K562 (cell line): Measurements from ENCODE around the gene FOXO3. TPM values are rescaled to one million over a fixed set of nuclear protein-coding genes. Genes with fewer than 3 reads are reported as not detected.

Source experiments
- BHLHE40 ChIP-seq: IDR thresholded peaks from 2 replicates; pipeline ENCODE4 v1.6.1; 2011; ENCODE audit warnings: low read length, improper control_type of control experiment
- CBFA2T2 ChIP-seq: fragments of 450-650 bp; conservative IDR thresholded peaks from 2 replicates; pipeline ENCODE4 v1.6.1; 2017; ENCODE audit warnings: mild to moderate bottlenecking
- CREB5 ChIP-seq: fragments of 250-450 bp; sonication (Bioruptor Pico); IDR thresholded peaks from 2 replicates; pipeline ENCODE4 v1.5.0; 2020; ENCODE audit warnings: mild to moderate bottlenecking
- FOXP4 ChIP-seq: sonication (generic); formaldehyde crosslinking; IDR thresholded peaks from 2 replicates; pipeline ENCODE4 v1.8.0; 2022; ENCODE audit warnings: mild to moderate bottlenecking, missing genetic modification reagents, borderline replicate concordance
- NONO ChIP-seq, 2 experiments: fragments of 200-400 bp in 1 of 2; fragments of 450-650 bp in 1 of 2; formaldehyde crosslinking in 1 of 2; IDR thresholded peaks; 2 replicates each; pipeline ENCODE4 v1.6.1; 2017; ENCODE audit warnings: low read depth in 2 of 2, mild to moderate bottlenecking in 2 of 2, moderate library complexity in 2 of 2, low read length in 1 of 2
- RBM25 ChIP-seq: fragments of 200-400 bp; formaldehyde crosslinking; IDR thresholded peaks from 2 replicates; pipeline ENCODE4 v1.6.1; 2018; ENCODE audit warnings: low read length, low read depth, moderate library complexity; ENCODE audit not compliant: severe bottlenecking
- SNAPC5 ChIP-seq: fragments of 250-450 bp; sonication (Bioruptor Pico); IDR thresholded peaks from 2 replicates; pipeline ENCODE4 v1.8.0; 2021; ENCODE audit warnings: moderate library complexity, mild to moderate bottlenecking, inconsistent platforms
- STAT6 ChIP-seq: sonication (generic); formaldehyde crosslinking; IDR thresholded peaks from 2 replicates; pipeline ENCODE4 v1.8.1; 2023; ENCODE audit warnings: mild to moderate bottlenecking, missing genetic modification reagents
- TAF1 ChIP-seq: IDR thresholded peaks from 2 replicates; pipeline ENCODE4 v1.6.1; 2011; ENCODE audit warnings: mild to moderate bottlenecking, low read length, moderate library complexity; ENCODE audit not compliant: insufficient read depth, control insufficient read depth, severe bottlenecking; ENCODE audit errors: extremely low read depth
- ZBTB26 ChIP-seq: fragments of 450-650 bp; formaldehyde crosslinking; IDR thresholded peaks from 2 replicates; pipeline ENCODE4 v1.4.0; 2022; ENCODE audit warnings: missing genetic modification characterization
- ZBTB7A ChIP-seq: IDR thresholded peaks from 2 replicates; pipeline ENCODE4 v1.6.1; 2011; ENCODE audit warnings: low read depth, mild to moderate bottlenecking, low read length, moderate library complexity, borderline replicate concordance; ENCODE audit not compliant: control insufficient read depth
- ZNF143 ChIP-seq: sonication (generic); formaldehyde crosslinking; IDR thresholded peaks from 2 replicates; pipeline ENCODE4 v1.9.0; 2022; ENCODE audit warnings: mild to moderate bottlenecking, missing genetic modification reagents
- ZNF592 ChIP-seq: fragments of 450-650 bp; IDR thresholded peaks from 2 replicates; pipeline ENCODE4 v1.6.1; 2017; ENCODE audit warnings: antibody characterized with exemption, mild to moderate bottlenecking
- polyA plus RNA-seq, 8 experiments: library from polyadenylated mRNA; depleted of rRNA in 4 of 8; stranded (reverse) in 5 of 8; unstranded in 3 of 8; fragments of >200 nt; fragmentation: Nextera tagmentation in 2 of 8; fragmentation: Illumina TruSeq in 1 of 8; extraction: Ambion mirVana in 2 of 8; extraction: Trizol in 1 of 8; gene quantifications; 2 replicates each; pipeline versions ENCODE4 v1.2.1 to v1.2.3, GENCODE V29; 2011 to 2014; ENCODE audit warnings: inconsistent platforms in 1 of 8, missing spikeins in 1 of 8
- total RNA-seq, 7 experiments: library from RNA; depleted of rRNA in 6 of 7; stranded (reverse); fragments of >200 nt in 6 of 7; fragmentation: Illumina TruSeq in 2 of 7; extraction: Trizol in 2 of 7; gene quantifications; 2 replicates each; pipeline versions ENCODE4 v1.2.1 to v1.2.3, GENCODE V29; 2011 to 2021; ENCODE audit warnings: low replicate concordance in 1 of 7

FOXO3 gene
- total and polyA plus RNA-seq, 9 of the 15 experiments (the other 6 are each of a cell fraction or from before 2014, with no cell fraction given): 3.0 to 14.6 (median 6.0) TPM

GRCh38 chr6:108557494-108558371, 3.0 kb upstream of the FOXO3 start (continued):
- TF ChIP-seq ZNF592 (peak; percentile 70), STAT6 (CRISPR knock-in tag) (no peak), CBFA2T2 (no peak), TAF1 (peak; percentile 17), CREB5 (no peak), ZBTB26 (CRISPR knock-in tag) (peak; percentile 86), ZBTB7A (peak; percentile 95), RBM25 (no peak), NONO (IDR thresholded peaks at IDR 0.05; ENCODE audit: low read depth in 2 of 2, low read length in 1 of 2) (peak in 1 of 2 experiments; percentile 36; a peak in 1 of 4 replicates), FOXP4 (CRISPR knock-in tag) (no peak), ZNF143 (CRISPR knock-in tag) (no peak), BHLHE40 (peak; percentile 92), SNAPC5 (CRISPR knock-in tag) (no peak)
